HG03064 (cell line): Measurements from ENCODE around the gene CSTF2T.

Experiments used
- ATAC-seq: cut with Tn5 transposase; IDR thresholded peaks from one replicate; pipeline ENCODE4 v1.9.1; 2021; ENCODE audit warnings: low read depth; ENCODE audit not compliant: unreplicated experiment

Gene CSTF2T, protein sequence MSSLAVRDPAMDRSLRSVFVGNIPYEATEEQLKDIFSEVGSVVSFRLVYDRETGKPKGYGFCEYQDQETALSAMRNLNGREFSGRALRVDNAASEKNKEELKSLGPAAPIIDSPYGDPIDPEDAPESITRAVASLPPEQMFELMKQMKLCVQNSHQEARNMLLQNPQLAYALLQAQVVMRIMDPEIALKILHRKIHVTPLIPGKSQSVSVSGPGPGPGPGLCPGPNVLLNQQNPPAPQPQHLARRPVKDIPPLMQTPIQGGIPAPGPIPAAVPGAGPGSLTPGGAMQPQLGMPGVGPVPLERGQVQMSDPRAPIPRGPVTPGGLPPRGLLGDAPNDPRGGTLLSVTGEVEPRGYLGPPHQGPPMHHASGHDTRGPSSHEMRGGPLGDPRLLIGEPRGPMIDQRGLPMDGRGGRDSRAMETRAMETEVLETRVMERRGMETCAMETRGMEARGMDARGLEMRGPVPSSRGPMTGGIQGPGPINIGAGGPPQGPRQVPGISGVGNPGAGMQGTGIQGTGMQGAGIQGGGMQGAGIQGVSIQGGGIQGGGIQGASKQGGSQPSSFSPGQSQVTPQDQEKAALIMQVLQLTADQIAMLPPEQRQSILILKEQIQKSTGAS

DNA sequence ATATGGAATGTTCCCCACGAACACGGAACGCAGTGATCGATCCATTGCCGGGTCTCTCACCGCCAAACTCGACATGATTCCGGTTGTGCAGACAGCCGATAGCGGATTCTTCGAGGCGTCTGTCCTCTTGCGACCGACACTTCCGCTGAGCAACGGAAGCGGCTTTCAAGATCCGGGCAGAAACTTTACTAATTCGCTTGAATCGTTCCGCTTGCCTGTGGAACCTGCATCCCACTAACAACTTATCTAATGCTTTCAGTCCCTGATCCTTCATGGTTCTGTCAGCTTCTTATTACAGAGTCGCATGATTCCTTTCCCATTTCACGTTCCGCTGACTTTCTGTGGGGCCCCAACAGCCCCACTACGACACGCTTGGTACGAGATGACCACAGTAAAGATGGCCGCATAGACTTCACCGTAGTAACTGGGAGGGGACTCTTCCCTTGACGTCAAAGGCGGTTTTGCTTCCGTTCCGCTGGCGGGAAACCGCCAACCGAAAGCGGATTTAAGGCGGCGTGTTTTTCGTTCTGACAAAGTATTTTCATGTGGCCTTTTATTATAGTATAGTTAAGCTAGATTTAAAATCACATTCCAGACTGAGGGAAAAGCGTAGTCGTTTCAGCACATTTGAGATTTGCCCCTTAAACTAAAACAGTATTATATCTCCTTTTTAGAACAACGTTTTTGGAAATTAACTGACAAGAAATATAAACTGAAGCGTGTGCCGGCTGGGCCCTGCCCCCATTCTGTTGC lies at the start of gene CSTF2T:
Gene CSTF2T (minus strand): TSS at position 121 of the 753 bp plus-strand sequence. CDS start 46 bp downstream, at position 75.
- peak; percentile 98 for ATAC-seq

DNA sequence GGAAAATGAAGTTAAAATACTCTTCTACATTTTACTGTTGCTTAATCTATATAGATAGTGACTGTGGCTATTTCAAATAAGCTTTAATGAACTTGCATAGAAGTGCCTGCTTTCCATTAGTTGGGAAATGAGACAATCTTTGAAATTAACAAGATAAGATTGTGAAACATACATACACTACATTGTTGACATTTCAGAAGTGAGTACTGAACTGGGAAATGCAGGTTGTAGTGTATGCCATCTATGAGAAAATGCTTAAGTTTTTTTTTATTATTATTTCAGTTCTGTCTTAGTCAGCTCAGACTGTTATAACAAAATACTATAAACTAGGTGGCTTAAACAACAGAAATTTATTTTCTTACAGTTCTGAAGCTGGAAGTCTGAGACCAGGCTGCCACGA lies 49.6 kb upstream of the CSTF2T start:
- ATAC-seq: no peak

GRCh38 chr10:51747216-51747615 lies 47.8 kb upstream of the CSTF2T start:
- no peak for ATAC-seq

DNA sequence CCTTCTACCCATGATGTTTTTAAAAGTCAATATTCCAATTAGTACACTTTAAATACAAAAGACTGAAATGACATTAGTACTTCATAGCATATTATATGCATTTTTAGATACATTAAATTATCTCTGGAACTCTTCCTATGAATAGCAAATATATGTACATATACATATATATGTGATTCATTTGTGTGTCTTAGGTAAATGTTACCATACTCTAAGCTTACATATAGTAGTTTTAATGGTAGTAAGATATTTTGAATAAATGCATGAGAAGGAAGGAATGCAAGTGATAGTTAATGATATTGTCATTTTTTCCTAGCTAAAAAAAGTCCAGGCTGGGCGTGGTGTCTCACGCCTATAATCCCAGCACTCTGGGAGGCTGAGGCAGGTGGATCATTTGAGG lies 46.0 kb upstream of the CSTF2T start:
- ATAC-seq: no peak

DNA sequence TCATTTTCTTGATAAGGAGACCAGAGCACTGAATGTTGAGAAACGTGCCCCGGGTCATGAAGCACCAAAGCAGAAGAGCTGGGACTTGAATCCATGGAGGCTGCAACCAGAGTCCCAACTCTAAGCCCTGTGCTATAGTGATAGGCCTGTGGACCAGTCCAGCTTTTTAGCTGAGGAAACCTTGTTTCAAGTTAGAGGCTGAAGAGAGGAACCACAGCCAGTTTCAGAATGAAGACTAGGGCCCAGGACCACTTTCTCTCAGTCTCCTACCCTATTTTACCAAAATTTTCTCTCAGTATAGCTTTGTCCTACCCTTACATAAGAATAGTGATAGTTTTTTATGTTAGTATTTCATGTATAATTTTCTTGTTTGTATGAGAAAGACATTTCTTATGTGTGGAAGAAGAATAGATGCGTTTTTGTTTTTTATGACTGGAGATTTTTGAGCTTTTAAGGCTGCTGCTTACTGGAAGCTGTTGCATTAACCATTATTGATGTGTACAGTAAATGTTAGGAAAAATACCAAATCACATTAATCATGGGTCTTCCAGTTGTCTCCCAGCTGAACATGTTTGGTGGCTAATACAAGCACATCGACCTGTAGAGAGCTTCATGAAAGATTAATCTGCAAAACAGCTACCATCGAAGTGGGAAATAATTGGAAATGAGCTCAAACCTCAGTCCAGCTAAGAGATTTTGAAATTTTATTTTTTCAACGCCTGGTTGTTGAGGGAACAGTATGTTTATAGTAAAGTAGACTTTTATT lies 45.0 kb upstream of the CSTF2T start:
- ATAC-seq: no peak

DNA sequence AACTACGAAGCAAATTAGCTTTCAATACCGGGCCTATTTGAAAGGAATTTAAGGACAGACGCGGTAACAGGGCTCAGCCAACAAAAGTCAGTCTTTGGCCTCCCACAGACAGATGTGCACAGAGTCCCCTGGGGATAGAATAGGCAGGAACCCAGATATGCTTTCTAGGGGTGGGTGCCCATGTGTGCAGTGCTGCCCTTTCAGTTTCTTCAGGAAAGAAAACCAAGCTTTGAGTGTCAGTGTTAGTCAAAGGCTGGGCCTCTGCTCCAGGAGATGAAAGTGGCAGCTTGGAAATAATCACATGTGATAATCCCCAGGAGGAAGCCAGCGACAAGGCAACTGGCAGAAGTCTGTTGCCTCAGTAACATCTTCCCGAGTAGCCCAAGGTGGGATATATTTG lies 43.8 kb upstream of the CSTF2T start:
- ATAC-seq: peak; percentile 96

GRCh38 chr10:51733057-51733456 lies 33.7 kb upstream of the CSTF2T start:
- ATAC-seq: no peak

GRCh38 chr10:51729822-51730555 lies 30.6 kb upstream of the CSTF2T start:
- ATAC-seq: no peak

DNA sequence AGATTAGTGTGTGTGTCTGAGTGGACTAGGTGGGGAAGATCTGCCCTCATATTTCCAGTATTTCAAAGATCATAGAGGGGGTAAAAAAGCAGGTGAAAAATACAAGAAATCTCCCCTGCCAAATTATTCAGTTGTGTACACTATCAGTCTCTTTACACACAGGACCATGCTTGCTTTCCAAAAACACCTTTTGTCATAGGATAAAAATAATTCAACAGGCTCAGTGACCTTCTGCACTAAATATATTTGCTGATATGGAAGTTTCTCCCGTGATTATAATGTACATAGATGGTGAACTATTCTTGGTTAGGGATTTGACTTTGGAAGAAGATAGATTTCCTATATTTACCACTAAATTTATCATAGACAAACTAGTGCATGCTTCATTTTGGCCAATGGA lies 24.6 kb upstream of the CSTF2T start:
- ATAC-seq: no peak

DNA sequence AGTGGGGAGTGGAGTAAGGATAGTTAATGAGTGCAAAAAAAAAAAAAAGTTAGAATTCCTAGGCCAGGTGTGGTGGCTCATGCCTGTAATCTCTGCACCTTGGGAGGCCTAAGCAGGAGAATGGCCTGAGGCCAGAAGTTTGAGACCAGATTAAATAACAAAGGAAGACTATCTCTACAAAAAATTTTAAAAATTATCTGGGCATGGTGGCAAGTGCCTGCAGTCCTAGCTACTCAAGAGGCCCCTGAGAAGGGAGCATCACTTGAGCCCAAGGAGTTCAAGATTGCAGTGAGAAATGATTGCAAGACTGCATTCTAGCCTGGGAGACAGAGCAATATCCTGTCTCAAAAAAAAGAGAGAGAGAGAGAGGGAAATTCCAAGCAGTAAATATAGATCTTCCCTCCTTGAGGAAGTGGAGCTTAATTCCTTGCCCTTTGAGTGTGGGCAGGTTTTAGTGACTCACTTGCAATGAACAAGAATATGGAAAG lies 19.5 kb upstream of the CSTF2T start:
- ATAC-seq: no peak

- no peak for ATAC-seq
Observed at GRCh38 chr10:51716981-51717380, 17.6 kb upstream of the CSTF2T start.

DNA sequence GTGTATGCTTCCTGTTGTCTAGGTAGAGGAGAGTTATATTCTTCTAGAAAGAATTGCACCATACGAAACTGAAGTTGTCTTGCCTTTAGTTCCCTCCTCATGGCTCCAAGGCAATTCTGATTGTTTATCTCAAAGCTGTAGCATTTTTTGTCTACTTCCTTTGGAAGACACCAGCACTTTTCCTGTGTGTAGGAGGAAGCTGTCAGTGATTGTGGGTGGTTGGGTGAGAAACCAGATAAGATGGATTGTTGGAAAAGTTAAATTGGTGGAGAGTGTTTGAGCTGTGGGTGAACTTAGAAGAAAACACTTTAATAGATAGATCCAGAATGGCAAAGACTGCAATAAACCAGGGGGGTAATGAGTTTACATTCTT lies 12.1 kb upstream of the CSTF2T start:
- no peak for ATAC-seq

DNA sequence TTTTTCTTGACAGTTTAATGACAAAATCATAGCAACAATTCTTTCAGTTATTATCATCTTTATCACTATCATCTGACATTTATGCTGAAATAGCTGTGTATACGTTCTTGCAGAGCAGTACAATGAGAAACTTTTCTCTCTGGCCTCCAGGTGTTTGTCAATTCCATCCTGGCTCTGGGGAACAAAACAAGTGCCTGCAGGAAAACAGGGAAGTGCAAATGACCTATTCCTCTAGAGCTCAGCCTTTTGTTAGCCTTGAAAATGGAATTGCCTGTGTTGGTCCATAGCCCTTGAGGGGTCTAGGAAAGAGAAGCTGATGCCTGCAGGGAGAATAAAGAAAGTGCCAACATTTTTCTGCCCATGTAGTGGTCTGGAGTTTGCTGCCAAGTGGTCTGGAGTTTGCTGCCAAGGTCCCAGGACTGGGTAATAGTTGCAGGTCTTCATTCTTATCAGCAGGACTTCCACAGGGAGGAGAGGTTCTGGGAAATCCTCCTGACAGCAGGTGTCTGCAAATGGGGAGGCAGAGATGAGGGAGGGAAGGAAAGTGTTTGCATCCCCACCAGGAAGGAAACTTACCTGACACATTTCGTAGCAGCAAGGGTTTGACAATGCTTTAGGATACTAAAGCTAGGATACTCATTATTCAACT lies 10.1 kb upstream of the CSTF2T start:
- no peak for ATAC-seq

- no peak for ATAC-seq
Observed at GRCh38 chr10:51708609-51709008, 9.2 kb upstream of the CSTF2T start.

DNA sequence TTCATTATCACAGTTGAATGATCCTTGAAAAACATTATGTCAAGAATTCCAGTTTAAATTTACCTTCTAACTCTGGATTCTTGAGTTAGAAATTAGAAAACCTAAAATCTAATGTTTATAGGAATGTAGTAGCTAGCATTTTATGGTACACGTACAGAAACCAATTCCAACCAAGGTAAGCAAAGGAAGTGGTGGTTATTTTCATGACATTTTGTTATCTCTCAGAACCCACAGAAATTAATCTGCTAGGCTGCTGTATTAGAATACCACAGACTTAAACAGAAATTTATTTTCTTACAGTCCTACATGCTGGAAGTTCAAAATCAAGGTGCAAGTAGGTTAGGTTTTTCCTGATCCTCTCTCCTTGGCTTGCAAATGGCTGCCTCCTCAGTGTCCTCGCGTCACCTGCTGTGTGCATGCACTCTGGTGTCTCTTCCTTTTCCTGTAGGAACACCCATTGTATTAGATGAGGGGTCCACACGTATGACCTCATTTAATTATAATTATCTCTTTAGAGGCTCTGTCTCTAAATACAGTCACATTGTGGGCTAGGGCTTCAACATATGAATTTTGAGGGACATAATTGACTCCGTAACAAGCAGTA lies 8.5 kb upstream of the CSTF2T start:
- no peak for ATAC-seq

DNA sequence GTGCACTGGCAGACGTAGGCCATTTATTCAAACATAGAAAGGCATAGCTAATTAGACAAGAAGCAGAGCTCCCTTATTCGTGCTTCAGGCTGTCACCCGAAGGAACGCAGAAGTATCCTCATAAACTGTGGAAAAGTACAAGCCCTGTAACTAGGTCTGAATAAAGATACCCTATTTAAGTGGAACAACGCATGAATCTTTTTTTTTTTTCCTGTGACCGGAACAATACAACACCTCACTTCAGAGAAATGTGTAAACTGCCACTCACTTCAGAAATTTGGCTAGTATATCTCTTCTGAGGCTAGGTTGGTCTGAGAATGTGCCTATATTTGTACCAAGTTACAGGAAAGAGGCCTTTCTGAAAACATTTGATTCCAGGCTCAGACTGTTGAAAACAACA lies 8.0 kb upstream of the CSTF2T start:
- no peak for ATAC-seq

DNA sequence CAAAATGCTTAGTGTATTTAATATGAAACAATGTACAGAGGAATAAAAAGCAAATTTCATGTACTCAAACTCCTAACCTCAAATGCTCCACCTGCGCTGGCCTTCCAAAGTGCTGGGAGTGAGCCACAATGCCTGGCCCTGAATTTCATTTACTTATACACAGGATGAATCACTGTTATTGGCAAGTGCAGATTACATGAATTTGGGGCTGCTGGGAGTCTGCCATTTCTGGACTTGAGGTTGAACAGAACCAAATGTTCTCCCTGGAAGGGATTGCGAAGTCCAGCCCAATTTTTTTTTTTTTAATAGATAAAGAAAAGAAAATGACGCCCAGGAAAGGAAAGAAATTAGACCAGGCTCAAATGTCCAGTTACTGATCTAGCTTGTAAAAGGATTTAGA lies 6.8 kb upstream of the CSTF2T start:
- no peak for ATAC-seq

- ATAC-seq: no peak
Observed at GRCh38 chr10:51705774-51706173, 6.4 kb upstream of the CSTF2T start.

GRCh38 chr10:51700228-51700817 lies 928 bp upstream of the CSTF2T start:
- ATAC-seq: no peak
